ENCODE measurements around the gene CES4A.
"Not testable (repeated sequence)": the region's sequence is repeated elsewhere in the genome, so short reads cannot be mapped to it uniquely, and the experiment has no call there.

CES4A gene

GRCh38 chr16:67024384-67025209 is 36.2 kb downstream of the CES4A start:
- DNase-seq, result no peak

DNA sequence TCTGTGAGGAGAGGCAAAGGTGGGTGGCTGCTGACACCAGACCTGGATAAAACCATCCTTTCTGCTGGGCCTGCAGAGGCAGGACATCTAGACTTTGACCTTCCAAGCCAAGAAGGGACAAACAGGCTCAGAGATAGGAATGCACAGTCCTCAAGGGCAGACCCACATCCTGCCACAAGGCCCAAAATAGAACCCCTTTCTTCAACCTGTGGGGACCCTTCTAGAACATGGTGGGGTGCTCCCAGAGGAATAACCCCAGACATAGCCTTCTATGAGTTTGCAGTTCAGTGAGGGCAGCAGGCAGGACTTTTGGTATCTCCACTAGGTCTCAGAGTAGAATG is 36.8 kb downstream of the CES4A start:
- DNase-seq, result no peak

GRCh38 chr16:67026570-67026969 is 38.2 kb downstream of the CES4A start:
- DNase-seq, result no peak

- no peak for DNase-seq
Measured at GRCh38 chr16:67027046-67027445, 38.7 kb downstream of the CES4A start.

DNA sequence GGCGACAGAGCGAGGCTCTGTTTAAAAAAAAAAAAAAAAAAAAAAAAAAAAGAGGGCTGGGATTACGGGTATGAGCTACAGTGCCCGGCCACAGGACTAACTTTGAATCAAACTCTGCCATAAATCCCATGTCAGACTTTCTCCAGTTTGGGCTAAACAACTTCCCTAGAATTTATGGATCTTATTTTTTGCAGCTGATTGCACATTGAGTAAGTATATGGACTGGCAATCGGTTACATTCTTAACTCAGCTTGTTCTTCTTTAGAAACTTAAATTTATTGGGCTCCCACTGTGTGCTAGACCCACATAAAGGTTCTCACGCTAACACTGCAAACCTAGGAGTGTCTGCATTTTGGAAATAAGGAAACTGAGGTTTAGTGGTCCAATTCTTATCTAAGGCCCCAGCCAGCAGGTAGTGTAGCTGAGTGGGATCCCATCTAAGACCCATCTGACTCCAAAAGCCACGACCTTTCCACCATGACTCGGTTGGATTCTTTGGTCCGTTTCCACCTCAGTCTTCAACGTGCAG is 39.8 kb downstream of the CES4A start:
- DNase-seq, result no peak

DNA sequence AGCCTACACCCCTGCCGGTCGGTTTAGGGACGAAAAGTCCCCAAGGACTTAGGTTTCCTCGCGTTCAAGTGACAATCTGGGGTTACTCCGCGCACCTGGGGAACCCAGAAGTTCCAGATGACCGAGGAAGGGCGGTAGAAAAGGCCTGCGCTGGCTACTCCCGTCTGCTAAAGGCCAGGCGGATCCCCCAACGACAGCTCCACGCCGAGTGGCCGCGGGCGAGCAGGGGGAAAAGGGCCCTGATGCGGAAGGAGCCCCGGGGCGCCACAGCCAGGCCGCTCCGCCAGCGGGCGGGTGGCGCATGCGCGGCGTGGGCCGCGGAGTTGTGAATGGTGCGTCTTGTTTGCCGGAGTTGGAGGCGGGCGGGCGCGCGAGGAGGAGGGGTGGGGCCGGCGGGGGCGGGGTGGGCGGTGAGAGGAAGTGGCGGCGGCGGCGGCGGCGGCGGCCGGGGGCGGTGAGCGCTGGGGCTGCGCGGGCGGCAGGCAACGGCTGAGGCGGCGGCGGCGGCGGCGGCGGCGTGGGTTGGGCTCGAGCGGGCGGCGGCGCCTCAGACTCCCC is 40.4 kb downstream of the CES4A start, which contains the start of gene CBFB:
CBFB (plus strand) TSS at position 454 of the 558 bp plus-strand sequence. CDS start 259 bp downstream, outside the sequence.
- peak; percentile 28 to 43 for DNase-seq

- DNase-seq, result no peak
Measured at GRCh38 chr16:67029254-67030096, 41.1 kb downstream of the CES4A start.

- no peak for DNase-seq
Measured at GRCh38 chr16:67030221-67030962, 42.0 kb downstream of the CES4A start.

DNA sequence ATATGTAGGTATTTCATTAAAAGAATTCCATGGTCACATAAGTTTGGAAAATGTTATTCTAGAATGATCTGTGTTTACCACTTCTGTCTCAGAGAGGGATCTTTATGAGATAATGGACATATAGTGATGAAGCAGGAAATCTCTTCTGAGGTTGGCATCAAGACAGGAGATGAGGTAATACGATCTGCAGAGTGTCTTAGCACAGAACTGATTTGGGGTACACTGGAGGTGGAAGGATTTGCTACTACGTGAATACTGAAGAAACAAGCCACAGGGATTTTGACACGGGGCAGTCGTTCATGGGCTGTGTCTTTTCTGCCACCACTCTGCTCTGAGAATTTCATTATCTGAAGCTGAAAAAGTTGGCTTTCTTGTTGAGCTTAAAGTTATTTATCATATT is 46.1 kb downstream of the CES4A start:
- no peak for DNase-seq

GRCh38 chr16:67035364-67035763 is 47.0 kb downstream of the CES4A start:
- no peak for DNase-seq

GRCh38 chr16:67036323-67036741 is 47.9 kb downstream of the CES4A start:
- no peak for DNase-seq

DNA sequence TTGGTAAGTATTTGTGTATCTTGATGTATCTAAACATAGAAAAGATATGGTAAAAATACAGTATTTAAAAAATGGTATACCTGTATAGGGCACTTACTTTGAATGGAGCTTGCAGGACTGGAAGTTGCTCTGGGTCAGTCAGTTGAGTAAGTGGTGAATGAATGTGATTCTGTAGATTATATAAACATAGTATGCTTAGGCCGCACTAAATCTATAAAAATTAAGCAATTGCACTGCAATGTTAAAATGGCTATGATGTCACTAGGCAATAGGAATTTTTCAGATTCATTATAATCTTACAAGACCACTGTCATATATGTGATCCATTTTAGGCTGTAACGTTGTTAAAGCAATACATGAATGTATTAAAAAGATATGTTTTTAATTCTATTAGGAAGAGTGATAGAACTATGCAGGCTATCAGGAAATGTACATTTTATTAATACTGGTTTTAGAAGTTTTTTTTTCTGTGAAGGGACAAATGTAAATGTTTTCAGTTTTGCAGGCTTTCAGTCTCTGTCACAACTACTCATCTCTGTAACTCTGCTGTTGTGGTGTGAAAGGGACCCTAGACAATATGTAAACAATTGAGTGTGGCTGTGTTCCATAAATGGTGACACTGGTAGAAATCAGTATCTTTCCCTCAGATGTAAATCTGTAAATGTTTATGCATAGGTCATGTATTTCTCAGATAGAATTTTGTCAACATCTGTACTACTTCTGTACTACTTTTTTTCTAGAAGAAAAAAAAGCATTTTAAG is 51.1 kb downstream of the CES4A start:
- DNase-seq, result no peak

- DNase-seq, result no peak
Measured at GRCh38 chr16:67040166-67040565, 51.8 kb downstream of the CES4A start.

GRCh38 chr16:67040906-67041305 is 52.5 kb downstream of the CES4A start:
- no peak for DNase-seq

DNA sequence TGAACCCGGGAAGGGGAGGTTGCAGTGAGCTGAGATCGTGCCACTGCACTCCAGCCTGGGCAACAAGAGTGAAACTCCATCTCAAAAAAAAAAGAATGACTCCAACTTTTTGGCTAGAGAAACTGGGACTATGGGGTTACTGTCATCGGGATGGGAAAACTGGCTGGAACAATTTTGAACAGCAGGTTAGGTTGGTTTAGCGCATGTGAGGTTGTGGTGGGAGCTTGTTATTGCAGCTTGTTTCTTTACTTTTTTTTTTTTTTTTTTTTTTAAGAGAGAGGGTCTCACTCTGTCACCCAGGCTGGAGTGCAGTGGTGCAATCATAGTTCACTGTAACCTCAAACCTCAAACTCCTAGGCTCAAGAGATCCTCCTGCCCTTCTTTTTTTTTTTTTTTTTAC is 53.1 kb downstream of the CES4A start:
- not testable (repeated sequence) for DNase-seq

DNA sequence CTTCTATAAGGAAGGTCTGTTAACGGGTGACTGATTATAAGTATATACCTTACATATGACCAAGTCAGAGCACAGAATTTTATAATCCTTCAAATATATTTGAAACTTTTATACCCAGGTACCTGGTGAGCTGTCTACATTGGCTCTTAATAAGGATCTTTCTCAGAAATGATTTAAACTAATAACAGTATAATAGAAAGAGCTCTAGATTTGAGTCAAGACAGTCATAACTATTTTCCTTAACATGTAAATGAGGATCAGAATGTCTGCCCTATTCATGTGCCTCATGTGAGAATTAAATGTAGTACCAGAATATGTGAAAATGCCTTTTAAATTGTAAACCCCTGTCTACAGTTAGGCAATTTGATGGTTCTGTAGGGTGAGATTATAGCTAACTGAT is 55.0 kb downstream of the CES4A start:
- DNase-seq, result no peak

DNA sequence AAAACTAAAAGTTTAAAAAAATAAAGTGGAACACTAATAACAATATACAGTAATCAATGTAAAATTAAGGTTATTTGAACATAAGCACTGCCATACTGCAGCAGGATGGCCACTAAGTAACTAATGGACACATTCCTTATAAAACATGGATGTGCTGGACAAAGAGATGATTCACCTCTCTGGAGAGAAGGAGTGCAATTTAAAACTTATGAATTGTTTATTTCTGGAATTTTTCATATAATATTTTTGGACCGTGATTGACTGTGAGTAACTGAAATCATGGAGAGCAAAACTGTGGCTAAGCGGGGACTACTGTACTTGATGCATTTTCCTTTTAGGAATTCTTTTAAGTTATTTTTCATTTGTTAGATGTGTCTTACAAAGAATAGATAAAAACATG is 62.4 kb downstream of the CES4A start:
- DNase-seq, result no peak

DNA sequence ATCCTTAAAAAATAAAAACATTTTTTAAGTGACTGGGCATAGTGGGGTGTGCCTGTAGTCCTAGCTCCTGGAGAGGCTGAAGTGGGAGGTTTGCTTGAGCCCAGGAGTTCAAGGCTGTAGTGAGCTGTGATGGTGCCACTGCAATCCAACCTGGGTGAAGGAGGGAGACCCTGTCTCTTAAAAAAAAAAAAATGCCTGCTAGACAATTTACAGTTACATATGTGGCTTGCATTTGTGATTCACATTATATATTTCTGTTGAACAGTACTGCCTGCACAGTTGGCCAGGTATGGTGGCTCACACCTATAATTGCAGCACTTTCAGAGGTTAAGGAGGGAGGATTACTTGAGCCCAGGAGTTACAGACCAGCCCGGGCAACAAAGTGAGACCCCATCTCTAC is 64.0 kb downstream of the CES4A start:
- DNase-seq, result no peak

DNA sequence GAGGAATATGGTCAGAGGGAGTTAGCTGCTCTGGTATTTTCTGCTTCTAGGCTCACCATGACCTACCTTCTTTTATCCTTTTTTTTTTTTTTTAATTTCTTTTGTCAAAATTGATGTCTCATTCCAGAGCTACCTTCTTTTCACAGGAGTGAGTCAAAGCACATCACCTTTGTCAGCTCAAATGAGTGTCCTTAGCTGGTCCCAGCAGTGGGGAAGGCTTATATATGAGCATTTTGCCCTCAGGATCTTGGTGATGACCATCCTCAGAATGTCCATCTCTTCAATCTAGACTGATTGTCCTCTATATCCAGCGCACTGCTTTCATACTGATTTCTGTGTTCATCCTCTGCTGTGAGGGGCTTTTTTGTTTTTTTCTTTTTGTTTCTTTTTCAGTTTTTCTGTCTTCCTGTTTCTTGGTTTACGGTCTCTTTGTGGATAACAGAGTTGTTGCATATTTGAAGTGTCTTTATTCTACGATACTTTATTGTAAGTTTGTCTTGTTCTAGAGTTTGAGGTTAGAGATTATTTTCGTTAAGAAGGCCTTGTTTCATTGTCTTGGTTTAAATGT is 65.5 kb downstream of the CES4A start:
- DNase-seq, result no peak

- no peak for DNase-seq
Measured at GRCh38 chr16:67054901-67055300, 66.5 kb downstream of the CES4A start.

DNA sequence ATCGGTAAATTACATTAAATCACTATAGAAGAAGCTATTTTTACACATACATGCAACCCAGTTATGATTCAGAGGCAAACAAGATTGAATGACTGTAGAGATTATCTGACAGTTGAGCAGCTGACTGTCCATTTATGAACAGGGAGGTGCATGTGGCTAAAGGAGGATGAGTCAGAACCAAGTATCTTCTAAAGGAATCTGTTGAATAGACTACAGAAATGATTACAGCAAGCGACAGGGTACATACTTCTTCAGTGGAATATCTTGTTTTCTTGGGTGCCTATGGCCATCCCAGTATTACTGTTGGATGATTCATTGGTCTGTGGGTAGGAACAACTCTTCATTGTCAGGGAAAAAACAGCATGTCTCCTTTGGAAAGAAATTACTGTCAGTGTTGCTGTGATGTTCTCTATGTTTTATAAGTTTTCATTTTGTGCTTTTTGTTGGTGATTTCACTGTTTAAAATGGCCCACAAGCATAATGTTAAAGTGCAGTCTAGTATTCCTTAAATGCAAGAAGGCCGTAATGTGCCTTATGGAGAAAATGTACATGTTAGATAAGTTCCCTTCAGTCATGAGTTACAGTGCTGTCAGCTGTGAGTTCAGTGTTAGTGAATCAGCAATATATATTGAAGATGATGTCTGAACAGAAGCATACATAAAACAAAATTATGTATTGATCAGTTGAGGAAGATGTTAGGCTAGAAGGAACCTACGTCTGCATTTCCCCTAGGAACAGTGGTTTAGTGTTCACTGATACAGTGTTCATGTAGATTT is 67.5 kb downstream of the CES4A start:
- DNase-seq, result no peak

Data from cerebellar nuclear complex (tissue), 1 donor.